Ovary (tissue), 9 donors: Measurements from ENCODE around the gene GPD1. TPM values are rescaled to one million over a fixed set of nuclear protein-coding genes. Genes with fewer than 3 reads are reported as not detected.

ENCODE experiments used
- DNase-seq, 5 donors: peaks; one replicate each; pipeline ENCODE4 v3.0.0-alpha.2; 2019 to 2020
- H3K27ac ChIP-seq, 2 donors: fragments of 200-600 bp; one replicate each; pipeline versions ENCODE4 v1.5.1 to v1.8.0; 2019 to 2022
- H3K27me3 ChIP-seq: fragments of 200-600 bp; one replicate; pipeline ENCODE4 v1.8.0; 2022
- H3K36me3 ChIP-seq: fragments of 200-600 bp; sonication (generic); one replicate; pipeline ENCODE4 v1.5.1; 2019
- H3K4me1 ChIP-seq: one replicate; pipeline ENCODE4 v1.8.1; 2013; ENCODE audit warnings: mild to moderate bottlenecking, moderate library complexity; ENCODE audit not compliant: insufficient read depth
- H3K4me3 ChIP-seq: fragments of 200-600 bp; sonication (generic); one replicate; pipeline ENCODE4 v1.5.1; 2017
- H3K9me3 ChIP-seq, 2 donors: fragments of 200-600 bp in 1 of 2; sonication (generic) in 1 of 2; one replicate each; pipeline versions ENCODE4 v1.5.1 to v1.8.1; 2013 to 2019; ENCODE audit warnings: mild to moderate bottlenecking in 1 of 2, moderate library complexity in 1 of 2
- EP300 ChIP-seq: sonication (generic); formaldehyde crosslinking; IDR thresholded peaks from one replicate; pipeline ENCODE4 v1.6.1; 2017; ENCODE audit warnings: antibody characterized with exemption
- POLR2A ChIP-seq: fragments of 450-650 bp; IDR thresholded peaks from one replicate; pipeline ENCODE4 v1.6.1; 2017; ENCODE audit warnings: antibody characterized with exemption, mild to moderate bottlenecking, moderate library complexity
- WGBS, 3 donors: extraction: QIAGEN DNeasy Blood & Tissue Kit in 1 of 3; methylation state at CpG; one replicate each; pipeline versions ENCODE4 v1.1.5 to v1.1.7; 2013 to 2017; 5-methylcytosine and 5-hydroxymethylcytosine counted together
- intact Hi-C, 4 donors: fragments of 100-400 bp; cut with DNase I; formaldehyde crosslinking; loops; one replicate each; pipeline versions ENCODE4 v1.11.0 to v1.15.1; 2022 to 2023
- polyA plus RNA-seq, 2 donors: library from polyadenylated mRNA; stranded (reverse); fragments of 200-250 nt in 1 of 2; fragments of 350-450 nt in 1 of 2; fragmentation: Illumina TruSeq in 1 of 2; extraction: RNeasy Lipid Tissue Mini Kit (QIAGEN cat#74804) in 1 of 2; gene quantifications; one replicate each; pipeline ENCODE4 v1.2.3, GENCODE V29; 2013 to 2014
- total RNA-seq, 7 donors: library from RNA; depleted of rRNA in 2 of 7; stranded (reverse); fragments of >200 nt in 2 of 7; fragmentation: NEBNext Ultra II Directional in 3 of 7; extraction: Animal tissue kit (Norgen Biotek cat#: 25700) in 3 of 7; gene quantifications; one replicate each; pipeline versions ENCODE4 v1.1.0 to v1.2.4, GENCODE V29; 2016 to 2023
- TF ChIP-seq, protein P1 (sequence below), 3 donors: fragments of 450-650 bp in 2 of 3; fragments of 200-600 bp in 1 of 3; IDR thresholded peaks; one replicate each; pipeline versions ENCODE4 v1.5.1 to v1.8.0; 2016 to 2022; ENCODE audit warnings: antibody characterized with exemption in 3 of 3, mild to moderate bottlenecking in 1 of 3
- donor health status: DM: no; HTN: no; CAD: no; lungs with moderate emphysema.
- donor health status: DM: no; HTN: no; CAD: no.
- donor health status: Bipolar disorder and iron deficiency.
- donor health status: DM: yes; HTN: yes; CAD: no.
- donor health status: DM: no; HTN: no; CAD: no.
- donor health status: DM: yes; HTN: yes; CAD: no.

The GPD1 gene
- total and polyA plus RNA-seq, 9 donors = 0.10 to 9.4 (median 0.46) TPM

DNA sequence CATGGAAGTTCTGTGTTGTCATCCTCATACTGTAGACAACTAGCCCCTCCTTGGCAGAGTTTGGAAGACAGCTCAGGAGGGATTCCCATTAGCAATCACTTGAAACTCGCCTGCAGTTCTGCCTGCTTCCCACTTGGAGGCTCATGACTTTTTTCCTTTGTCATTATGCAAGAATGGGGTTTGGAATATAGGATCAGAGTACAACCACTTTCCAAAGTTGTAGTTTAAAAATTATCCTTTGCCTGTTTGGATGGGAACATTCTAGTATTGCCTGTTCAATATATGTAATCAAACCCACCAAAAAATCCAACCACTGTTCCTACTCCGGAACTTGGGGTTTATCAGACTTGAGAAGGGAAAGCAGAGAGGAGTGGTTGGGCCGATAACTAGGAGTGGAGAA is 2.1 kb upstream of the GPD1 start:
- Histone ChIP-seq H3K9me3 (no peaks in the 10 kb centered on the region), H3K4me3 (no peak overlapping the region), H3K4me1 (peaks cover 15% of the 10 kb centered on the region), H3K27me3 (no peaks in the 10 kb centered on the region), H3K36me3 (peaks cover 2% of the 10 kb centered on the region), H3K27ac (no peak overlapping the region)
- TF ChIP-seq POLR2A = no peak
- TF ChIP-seq, protein P1, sequence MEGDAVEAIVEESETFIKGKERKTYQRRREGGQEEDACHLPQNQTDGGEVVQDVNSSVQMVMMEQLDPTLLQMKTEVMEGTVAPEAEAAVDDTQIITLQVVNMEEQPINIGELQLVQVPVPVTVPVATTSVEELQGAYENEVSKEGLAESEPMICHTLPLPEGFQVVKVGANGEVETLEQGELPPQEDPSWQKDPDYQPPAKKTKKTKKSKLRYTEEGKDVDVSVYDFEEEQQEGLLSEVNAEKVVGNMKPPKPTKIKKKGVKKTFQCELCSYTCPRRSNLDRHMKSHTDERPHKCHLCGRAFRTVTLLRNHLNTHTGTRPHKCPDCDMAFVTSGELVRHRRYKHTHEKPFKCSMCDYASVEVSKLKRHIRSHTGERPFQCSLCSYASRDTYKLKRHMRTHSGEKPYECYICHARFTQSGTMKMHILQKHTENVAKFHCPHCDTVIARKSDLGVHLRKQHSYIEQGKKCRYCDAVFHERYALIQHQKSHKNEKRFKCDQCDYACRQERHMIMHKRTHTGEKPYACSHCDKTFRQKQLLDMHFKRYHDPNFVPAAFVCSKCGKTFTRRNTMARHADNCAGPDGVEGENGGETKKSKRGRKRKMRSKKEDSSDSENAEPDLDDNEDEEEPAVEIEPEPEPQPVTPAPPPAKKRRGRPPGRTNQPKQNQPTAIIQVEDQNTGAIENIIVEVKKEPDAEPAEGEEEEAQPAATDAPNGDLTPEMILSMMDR (IDR thresholded peaks at IDR 0.05) = peak in 2 of 3 donors; percentile 23 to 28
- no peak for DNase-seq
- intact Hi-C loops = no loop called here
- WGBS, 3 donors = 29 to 47% (median 37%) methylated on average over 3 of the region's 3 CpGs

DNA sequence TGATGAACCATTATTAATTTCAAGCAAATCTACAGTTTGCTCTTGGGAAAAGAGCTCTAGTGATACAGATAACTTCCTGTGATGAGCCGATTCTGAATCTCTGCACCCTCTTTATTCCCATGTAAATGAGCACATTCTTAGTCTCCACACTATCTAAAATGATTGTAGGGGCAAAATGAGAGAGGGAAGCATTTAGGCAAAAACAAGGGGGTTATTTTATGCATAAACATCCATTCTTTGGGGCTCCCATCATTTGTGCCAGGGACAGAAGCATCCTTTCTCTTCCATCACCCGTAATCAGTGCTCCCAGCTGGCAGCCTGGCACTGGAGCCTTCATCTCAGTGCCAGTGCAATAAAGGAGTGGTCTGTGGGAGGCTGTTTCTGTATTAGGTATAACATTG is 1.7 kb upstream of the GPD1 start:
- TF ChIP-seq EP300 (no peak), POLR2A (no peak)
- TF ChIP-seq, protein P1 (IDR thresholded peaks at IDR 0.05) = no peak
- Histone ChIP-seq H3K27ac (no peak overlapping the region), H3K4me1 (peaks cover 15% of the 10 kb centered on the region), H3K27me3 (no peaks in the 10 kb centered on the region), H3K4me3 (no peak overlapping the region), H3K36me3 (peaks cover 2% of the 10 kb centered on the region), H3K9me3 (no peaks in the 10 kb centered on the region)
- 47 to 66% (median 56%) methylated on average over 2 of the region's 2 CpGs for WGBS, 3 donors
- no peak for DNase-seq
- intact Hi-C loops = no loop called here

DNA sequence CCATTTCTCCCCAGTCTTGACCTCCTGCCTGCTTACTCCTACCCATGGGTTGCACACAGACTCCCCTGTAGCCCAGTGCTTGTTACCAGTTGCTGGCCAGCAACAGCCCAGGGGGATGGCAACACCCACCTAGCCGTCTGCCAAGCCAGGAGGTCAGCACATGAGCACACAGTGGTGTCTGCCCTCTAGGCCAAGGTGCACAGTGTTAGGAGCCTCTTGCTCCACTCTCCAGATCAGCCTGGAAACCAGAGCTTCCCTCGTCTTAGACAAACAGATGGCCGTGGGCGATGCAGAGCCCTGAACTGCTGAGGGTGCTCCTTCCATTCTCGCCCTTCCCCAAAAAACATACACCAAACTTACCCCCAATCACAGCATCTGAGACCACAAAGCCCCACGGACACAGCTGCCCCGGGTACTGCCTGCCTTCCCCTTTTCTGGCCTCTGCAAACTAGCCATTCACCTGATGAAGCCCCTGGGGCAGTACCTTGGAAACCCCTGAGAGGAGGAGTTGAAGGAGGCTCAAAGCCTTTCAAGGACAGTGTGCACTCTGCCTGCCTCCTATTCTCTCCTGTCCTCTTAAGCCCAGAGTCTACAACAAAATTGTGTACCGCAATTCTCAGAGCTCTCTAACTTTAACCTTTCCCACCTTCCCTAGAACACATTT is 1.0 kb upstream of the GPD1 start:
- Histone ChIP-seq H3K36me3 (peaks cover 2% of the 10 kb centered on the region), H3K27ac (peak overlapping the region in 1 of 2 donors; percentile 27), H3K27me3 (no peaks in the 10 kb centered on the region), H3K4me3 (no peak overlapping the region), H3K9me3 (no peaks in the 10 kb centered on the region), H3K4me1 (peaks cover 15% of the 10 kb centered on the region)
- TF ChIP-seq, protein P1 (IDR thresholded peaks at IDR 0.05) = no peak
- TF ChIP-seq POLR2A = no peak
- no peak for TF ChIP-seq EP300
- DNase-seq = no peak
- intact Hi-C loops = no loop called here
- WGBS, 3 donors = 46 to 65% (median 60%) methylated on average over 8 of the region's 8 CpGs

GRCh38 chr12:50103351-50103750 is 457 bp upstream of the GPD1 start:
- no peak overlapping the region for H3K4me3 ChIP-seq
- intact Hi-C loops = no loop called here
- TF ChIP-seq EP300 (no peak), POLR2A (no peak)
- TF ChIP-seq, protein P1 (IDR thresholded peaks at IDR 0.05) = no peak
- H3K36me3 ChIP-seq = peaks cover 2% of the 10 kb centered on the region
- no peaks in the 10 kb centered on the region for H3K27me3 ChIP-seq
- peaks cover 15% of the 10 kb centered on the region for H3K4me1 ChIP-seq
- DNase-seq = no peak
- H3K9me3 ChIP-seq = no peaks in the 10 kb centered on the region
- H3K27ac ChIP-seq = peak overlapping the region in 1 of 2 donors; percentile 27
- 90 to 100% (median 94%) methylated on average over 2 of the region's 2 CpGs for WGBS, 3 donors
